Hypothalamus (tissue), 51 donors: ENCODE data around the gene INPP5A.
A peak's percentile ranks its signal among the peaks of the same experiment; 100 is the strongest.
"Not testable (repeated sequence)": the region's sequence is repeated elsewhere in the genome, so short reads cannot be mapped to it uniquely, and the experiment has no call there.

ENCODE experiments used
- DNase-seq, 51 donors: peaks; one replicate each; lab custom pipeline; 2025; lab: John Stamatoyannopoulos, UW

Gene INPP5A

DNA sequence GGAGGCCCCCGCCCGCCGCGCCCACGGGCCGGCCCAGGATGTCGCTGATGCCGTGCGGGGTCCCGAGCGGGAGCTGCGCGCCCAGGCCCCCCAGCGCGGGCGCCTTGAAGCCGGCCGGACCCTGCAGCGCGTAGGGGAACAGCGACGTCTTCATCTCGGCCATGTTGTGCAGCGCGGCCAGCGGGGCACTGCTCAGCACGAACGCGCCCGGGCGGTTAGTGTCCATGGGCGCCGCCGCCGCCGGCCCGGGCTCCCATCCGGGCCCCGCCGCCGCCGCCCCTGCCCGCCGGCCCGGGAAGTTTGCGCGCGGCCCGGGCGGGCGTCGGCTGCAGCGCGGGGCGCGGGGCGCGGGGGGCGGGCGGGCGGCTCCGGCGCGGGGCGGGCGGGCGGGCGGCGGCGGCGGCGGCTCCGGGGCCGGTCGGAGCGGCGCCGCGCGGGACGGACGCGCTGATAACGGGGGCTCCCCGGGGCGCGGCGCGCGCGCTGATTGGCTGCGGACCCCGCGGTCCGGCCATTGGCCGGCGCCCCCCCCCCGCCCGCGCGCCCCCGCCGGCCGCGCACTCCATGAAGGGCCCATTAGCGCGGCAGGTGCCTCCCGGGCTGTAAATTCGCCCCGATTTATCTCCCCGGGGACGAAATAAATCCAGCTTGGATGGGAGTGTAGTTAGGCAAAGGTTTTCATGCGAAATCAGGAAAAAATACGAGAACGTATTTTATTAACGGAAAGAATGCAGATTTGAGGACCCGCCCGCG, 248.3 kb downstream of the INPP5A start, which contains the start of gene NKX6-2:
TSS of gene NKX6-2 (minus strand) at position 425 of the 753 bp plus-strand sequence. CDS start at position 226, 199 bp downstream.
- peak in 23 of 51 donors; percentile 20 to 82 (median 48) for DNase-seq

- peak in 1 of 51 donors; percentile 50 for DNase-seq
These were observed 248.9 kb downstream of the INPP5A start for GRCh38 chr10:132786476-132786883.

DNA sequence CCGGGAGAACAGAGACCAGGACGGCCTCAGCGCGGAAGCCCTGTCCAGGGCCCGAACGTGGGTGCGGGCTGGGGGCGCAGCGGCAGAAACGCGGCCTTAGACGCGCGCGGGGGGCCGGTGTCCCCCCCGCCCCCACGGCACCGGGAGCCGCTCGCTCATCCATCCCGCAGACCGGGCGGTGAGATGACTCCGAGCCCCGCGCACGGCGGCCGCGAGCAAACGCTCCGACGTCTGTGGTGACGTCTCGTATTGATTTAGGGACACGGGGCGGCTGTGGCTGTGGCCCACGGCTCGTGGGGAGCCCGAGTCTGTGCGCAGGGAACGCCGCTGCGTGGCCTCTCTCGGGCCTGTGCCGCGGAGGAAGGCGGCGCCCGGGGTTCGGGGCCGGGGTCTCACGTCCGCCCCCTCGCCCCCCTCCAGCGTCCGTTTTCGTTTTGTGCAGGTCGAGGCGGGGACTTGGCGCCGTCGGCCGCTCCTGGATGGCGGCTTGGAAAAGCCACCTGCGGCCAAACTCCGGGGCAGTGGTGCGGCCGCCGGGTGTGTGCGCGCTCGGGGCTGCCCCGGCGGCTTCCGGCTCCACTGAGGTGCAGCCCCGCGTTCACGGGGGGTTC, 249.4 kb downstream of the INPP5A start:
- DNase-seq = peak in 1 of 51 donors; percentile 29

GRCh38 chr10:132787495-132788179, 250.1 kb downstream of the INPP5A start:
- DNase-seq = peak in 4 of 51 donors; percentile 15 to 39 (median 22)

DNA sequence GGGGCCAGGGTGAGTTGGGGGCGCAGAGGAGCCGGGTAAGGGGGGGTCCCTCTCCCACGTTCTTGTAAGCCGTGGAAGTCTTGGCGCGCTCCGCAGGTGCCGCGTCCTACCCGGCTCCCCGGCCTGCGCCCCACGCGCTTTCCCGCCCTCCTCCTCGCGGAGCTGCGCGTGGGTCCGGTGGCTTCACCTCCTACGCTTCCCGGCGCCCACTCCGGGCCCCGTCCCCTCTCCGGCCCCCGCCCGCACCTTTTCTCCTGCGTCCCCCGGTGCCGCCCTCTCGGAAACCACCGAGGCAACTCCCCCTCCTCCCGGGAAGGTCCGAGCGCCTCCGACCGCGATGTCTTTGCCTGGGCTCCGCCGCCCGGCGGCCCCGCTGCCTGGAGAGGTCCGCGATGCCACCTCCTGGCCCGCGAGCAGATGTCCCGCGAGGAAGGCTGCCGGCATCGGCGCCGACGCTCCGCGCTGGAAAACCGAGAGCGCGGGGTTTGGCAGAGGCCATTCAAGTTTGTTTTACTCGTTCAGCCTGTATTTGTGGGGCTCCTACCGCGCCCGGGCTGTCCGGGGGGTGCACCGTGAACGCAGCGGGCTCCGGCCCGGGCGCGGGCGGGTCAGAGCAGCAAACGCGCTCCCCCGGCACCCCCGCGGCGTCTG, 250.7 kb downstream of the INPP5A start:
- DNase-seq = peak in 28 of 51 donors; percentile 8 to 72 (median 38)

DNA sequence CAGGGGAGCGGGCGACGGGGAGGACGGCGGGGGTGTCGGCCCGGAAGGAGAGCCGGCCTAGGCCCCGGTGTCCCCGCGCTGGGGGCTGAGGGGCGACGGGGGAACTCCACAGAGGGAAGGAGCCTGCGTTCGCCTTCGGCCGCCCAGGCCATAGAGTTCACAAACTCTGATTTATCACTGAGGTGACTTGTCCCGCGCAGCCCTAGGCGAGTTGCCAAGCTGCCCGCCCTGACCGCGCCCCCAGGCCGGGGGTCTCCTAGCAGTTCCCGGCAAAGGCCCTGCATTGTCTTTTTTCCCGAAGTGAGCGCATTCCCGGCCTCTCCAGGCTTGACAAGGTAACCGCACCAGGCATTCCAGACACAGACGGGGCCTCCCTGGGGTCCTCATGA, 251.2 kb downstream of the INPP5A start:
- DNase-seq = no peak

DNA sequence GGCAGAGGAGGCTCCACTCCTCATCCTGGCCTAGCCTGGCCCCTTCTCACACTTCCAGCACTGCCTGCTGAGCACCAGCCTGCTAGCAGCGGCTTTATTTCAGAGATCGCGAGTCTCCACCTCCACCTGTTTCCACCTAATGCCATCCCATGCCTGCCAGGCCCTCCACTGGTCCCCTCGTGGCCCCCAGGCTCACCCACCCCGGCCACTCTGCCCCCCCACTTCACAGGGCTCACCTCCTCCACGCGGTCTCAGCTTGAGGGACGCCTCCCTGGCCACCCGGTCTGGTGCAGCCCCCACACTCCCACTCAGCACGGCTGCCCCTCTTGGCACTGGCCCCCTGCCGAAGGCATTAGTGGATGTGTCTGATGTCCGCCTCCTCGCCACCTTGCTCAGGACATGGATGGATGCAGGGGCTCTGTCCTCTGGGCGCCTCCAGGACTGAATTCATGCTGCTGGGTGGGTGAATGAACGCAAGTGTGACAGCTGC, 252.1 kb downstream of the INPP5A start:
- DNase-seq = no peak

- no peak for DNase-seq
These were observed 252.9 kb downstream of the INPP5A start for GRCh38 chr10:132790470-132790869.

GRCh38 chr10:132790934-132791829, 253.6 kb downstream of the INPP5A start:
- no peak for DNase-seq

GRCh38 chr10:132792099-132792498, 254.5 kb downstream of the INPP5A start:
- not testable (repeated sequence) for DNase-seq

DNA sequence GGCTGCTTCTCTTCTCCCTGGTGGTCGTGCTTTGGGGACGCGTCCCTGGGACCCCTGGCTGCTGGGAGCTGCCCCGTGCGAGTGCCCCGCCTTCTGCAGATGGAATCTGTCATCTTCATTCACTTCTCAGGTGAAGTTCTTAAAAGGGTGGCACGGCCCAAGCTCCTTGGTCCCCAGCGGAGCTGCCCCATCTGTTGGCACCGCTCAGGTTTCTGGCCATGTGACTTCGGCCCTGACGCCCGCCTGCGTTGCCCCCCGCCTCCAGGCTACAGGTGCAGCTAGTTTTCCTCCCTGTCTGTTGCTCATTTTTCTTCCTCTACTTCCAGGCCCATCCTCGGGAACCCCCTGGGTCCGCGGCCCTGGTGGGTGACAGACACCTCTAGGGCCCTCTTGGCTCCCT, 255.2 kb downstream of the INPP5A start:
- no peak for DNase-seq

DNA sequence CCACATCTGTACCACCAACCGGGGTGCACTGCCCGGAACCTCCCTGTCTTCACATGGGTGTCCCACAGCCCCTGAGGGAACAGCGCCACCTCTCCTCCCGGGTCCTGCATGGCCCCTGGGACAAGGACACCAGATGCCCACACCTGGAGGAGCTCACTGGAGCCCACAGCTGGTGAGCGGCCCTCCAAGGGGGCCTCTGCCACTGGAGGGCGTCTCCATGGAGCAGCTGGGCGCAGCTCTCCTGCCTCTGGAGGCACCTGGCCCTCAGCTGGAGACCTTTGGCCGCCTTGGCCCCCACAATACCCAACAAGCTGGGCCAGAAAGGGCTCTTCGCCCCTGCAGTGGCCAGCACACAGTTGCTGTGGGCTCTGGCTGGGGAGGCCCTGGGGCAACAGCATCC, 255.6 kb downstream of the INPP5A start:
- DNase-seq = no peak

- DNase-seq = no peak
These were observed 256.6 kb downstream of the INPP5A start for GRCh38 chr10:132793871-132794849.

- DNase-seq = no peak
These were observed 259.3 kb downstream of the INPP5A start for GRCh38 chr10:132796846-132797245.

GRCh38 chr10:132797986-132798385, 260.4 kb downstream of the INPP5A start:
- DNase-seq = not testable (repeated sequence)

- DNase-seq = no peak
These were observed 260.8 kb downstream of the INPP5A start for GRCh38 chr10:132798403-132798802.

DNA sequence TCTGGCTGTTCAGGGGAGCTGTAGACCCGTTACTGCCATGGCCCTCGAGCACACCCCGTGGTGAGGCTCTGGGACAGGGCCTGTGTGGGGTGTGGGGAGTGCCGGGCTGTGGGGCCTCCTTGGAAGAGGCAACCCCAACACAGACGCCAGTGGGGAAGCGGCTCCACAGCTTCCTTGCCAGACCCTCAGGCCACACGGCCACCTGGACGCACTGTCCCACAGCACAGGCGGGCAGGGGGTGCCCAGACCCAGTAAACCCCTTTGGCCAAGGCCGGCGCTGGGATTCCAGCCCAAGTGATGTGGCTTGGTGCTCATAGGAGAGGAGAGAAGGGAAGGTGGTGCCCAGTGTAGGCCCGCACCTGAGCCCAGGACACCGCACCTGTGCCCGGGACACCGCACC, 261.3 kb downstream of the INPP5A start:
- DNase-seq = no peak

- DNase-seq = no peak
These were observed 262.3 kb downstream of the INPP5A start for GRCh38 chr10:132799865-132800264.

GRCh38 chr10:132802048-132802447, 264.5 kb downstream of the INPP5A start:
- no peak for DNase-seq
